AG09319 (cell line): ENCODE measurements around the gene RCAN2.

Experiments used
- DNase-seq: peaks from one replicate; pipeline ENCODE4 v3.0.0-alpha.2; 2010; ENCODE audit warnings: low read depth; ENCODE audit errors: extremely low read depth
- TF ChIP-seq, protein P1 (sequence below): IDR thresholded peaks from 2 replicates; pipeline ENCODE4 v1.5.1; 2011; ENCODE audit warnings: low read depth, mild to moderate bottlenecking, inconsistent platforms, low read length, moderate library complexity

Gene RCAN2

DNA sequence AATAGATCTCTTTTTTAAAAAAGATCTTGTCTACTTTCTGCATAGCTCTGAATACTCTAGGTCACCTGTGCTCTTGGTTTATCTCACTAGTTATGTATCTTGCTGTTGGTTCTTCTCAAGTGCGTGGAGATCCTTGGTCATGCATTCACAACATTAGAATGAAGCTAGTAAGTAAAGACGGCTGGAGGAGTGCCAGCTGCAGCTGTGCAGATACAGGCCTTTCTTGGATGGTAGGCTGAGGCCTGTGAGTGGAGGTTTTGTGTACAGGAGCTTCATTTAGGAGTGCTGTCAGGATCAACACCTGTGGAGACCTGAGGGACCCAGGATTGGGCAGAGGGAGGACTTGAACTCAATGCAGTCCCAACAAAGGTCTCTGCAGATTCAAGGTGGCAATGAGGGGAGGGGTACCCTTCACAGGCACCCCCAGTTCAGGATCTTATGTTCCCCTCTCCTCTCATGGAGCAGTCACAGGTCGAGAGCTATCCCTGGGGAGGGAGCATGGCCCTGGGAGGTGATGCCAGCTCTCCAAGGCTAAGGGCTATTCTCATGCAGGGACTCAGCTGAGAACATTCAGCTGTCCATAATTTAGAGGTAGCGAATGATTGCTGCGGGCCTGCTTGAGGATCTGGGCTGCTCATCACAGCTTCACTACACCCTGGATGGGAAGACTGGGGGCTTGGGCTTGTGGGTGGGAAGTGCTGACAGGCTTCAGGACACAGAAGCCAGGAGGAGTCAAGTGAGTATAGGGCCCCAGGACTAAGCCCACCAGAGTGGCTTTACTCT lies 221.6 kb downstream of the RCAN2 start:
- TF ChIP-seq, protein P1, sequence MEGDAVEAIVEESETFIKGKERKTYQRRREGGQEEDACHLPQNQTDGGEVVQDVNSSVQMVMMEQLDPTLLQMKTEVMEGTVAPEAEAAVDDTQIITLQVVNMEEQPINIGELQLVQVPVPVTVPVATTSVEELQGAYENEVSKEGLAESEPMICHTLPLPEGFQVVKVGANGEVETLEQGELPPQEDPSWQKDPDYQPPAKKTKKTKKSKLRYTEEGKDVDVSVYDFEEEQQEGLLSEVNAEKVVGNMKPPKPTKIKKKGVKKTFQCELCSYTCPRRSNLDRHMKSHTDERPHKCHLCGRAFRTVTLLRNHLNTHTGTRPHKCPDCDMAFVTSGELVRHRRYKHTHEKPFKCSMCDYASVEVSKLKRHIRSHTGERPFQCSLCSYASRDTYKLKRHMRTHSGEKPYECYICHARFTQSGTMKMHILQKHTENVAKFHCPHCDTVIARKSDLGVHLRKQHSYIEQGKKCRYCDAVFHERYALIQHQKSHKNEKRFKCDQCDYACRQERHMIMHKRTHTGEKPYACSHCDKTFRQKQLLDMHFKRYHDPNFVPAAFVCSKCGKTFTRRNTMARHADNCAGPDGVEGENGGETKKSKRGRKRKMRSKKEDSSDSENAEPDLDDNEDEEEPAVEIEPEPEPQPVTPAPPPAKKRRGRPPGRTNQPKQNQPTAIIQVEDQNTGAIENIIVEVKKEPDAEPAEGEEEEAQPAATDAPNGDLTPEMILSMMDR = no peak
- DNase-seq = no peak

DNA sequence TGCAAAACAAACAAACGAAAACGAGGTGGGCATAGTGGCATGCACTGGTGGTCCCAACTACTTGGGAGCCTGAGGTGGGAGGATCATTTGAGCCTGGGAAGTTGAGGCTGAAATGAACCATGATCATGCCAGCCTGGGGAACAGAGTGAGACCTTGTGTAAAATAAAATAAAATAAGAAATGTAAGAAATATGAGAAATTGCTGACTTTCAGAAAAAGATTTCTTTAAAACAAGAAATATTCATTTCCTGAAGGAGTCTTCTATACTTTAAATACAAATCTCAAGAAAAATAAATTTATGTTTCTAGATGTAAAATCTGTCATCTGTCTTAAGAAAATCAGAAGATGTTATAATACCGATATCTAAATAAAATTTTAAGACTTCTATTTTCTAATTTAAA lies 223.7 kb downstream of the RCAN2 start:
- DNase-seq = no peak
- TF ChIP-seq, protein P1 = no peak

DNA sequence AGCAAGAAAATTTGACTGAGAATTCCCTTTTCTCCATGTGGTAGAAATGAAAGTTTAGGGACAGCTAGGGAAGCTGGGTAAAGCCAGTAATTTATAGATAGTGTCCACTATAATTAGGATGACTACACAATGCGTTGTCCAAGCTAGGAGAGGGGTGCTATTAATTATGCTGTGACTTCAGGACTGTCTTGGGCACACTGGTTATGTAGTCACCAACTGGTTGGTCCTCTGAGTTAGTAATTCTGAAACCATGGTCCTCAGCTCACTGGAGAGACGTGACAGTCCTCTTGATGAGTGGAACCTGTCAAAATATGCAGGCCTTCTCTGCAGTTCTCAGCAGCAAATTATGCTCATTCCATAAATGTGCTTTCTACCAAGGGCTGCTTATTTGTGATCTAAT lies 225.9 kb downstream of the RCAN2 start:
- no peak for DNase-seq
- TF ChIP-seq, protein P1 = no peak

DNA sequence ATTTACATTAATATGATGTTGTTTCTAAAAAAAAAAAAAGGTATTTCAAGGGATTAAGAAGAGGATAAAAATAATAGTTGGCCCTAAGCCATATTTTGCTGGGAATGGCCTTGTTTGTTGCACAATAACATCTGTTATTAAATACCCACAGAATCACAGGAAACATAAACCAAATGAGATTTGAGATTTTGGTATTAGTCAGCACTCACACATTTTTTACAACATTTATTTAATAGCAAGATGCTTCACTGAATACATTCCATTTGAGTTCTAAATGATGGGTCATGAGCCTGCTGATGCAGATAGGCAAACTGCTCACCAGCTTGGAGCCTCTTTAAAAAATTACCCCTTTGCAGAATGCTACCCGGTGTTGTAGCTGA lies 227.6 kb downstream of the RCAN2 start:
- peak; percentile 82 for DNase-seq
- TF ChIP-seq, protein P1 = no peak

DNA sequence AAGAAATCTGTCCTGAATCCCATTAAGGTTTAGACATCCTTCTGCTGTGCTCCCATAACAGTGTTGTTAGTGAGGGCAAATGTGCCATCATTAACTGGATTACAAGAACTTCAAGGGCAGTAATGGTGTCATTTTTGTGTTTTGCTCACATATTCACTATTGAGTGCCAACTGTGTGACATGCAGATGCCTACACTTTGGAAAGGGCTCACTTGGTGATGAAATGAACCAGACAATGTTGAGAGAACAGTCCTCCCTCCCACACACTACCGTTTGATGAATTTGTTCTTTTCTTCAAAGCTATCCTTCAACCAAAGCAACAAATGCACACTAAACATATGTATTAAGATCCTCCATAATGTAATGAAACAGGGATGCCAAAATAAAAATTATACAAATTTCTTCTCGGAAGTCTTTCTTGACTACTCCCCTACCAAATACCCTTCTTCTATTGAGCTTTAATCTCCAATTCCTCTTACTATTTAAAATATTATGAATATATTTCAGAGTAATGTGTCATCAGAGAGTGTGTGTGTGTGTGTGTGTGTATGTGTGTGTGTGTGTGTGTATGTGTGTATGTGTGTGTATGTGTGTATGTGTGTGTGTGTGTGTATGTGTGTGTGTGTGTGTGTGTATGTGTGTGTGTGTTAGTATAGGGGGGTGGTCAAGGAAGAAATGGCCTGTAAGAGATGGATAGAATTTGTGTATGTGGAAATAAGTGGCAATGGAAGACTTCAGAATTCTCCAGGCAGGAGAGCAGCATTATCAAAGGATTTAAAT lies 228.1 kb downstream of the RCAN2 start:
- no peak for DNase-seq
- TF ChIP-seq, protein P1 = no peak

DNA sequence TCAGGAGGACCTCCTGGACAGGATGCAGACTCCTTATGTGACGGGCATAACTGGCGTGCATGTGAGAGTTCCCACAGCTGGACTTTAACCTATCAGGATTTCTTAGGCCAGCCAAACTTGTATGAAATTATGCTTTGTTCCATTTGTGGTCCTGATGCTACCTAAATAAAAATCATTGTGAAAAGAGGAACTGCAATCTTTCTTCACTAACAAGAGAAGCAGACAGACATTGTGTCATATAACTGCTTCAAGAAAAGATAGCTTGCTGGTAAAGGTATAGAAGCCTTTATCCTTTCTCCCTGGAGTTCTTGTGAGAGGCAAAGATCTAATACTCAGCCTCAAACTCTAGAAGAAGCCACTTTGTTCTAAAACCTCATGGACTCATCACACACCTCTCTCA lies 233.0 kb downstream of the RCAN2 start:
- TF ChIP-seq, protein P1 = no peak
- DNase-seq = no peak

DNA sequence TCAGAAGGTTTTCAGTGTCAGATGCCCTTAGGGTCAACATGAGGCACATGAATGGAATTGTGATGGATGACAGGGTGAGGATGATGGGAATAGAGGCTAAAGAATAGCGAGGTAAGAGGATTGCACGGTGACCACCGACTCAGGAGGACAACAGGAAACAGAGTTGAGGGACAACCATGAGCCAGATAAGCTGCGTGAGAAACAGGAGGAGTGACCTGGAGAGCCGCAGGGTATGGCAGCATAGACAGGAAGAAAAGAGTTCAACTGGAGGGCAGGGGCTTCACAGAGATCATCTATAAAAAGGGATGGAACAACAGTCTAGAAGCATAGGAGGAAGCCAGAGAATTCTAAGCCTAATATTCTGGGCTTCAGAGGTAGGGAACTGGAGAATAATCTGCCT lies 235.7 kb downstream of the RCAN2 start:
- DNase-seq = no peak
- TF ChIP-seq, protein P1 = no peak
